GM13976 (cell line): Measurements from ENCODE around the gene ATP1A3.

Experiments
- DNase-seq: peaks from one replicate; pipeline ENCODE4 v3.0.0; 2012; ENCODE audit warnings: low spot score
- CTCF ChIP-seq: IDR thresholded peaks from 2 replicates; pipeline ENCODE4 v1.5.1; 2012; ENCODE audit warnings: borderline replicate concordance, mild to moderate bottlenecking; ENCODE audit not compliant: insufficient read depth; ENCODE audit errors: extremely low read depth, missing control alignments, control extremely low read depth
- in situ Hi-C: fragments of 300-500 bp; cut with MboI; formaldehyde crosslinking; loops from one replicate; pipeline ENCODE4 v1.12.0; 2022; ENCODE audit warnings: low sequenced_read_pairs, mixed read lengths, inconsistent platforms; ENCODE audit not compliant: unreplicated experiment

Gene ATP1A3

GRCh38 chr19:41934849-41935374 lies 59.1 kb downstream of the ATP1A3 start:
- peak; percentile 94 for TF ChIP-seq CTCF
- peak; percentile 92 for DNase-seq
- in situ Hi-C loops = no loop called here

GRCh38 chr19:41933693-41934426 lies 60.2 kb downstream of the ATP1A3 start:
- no peak for TF ChIP-seq CTCF
- no peak for DNase-seq
- in situ Hi-C loops = no loop called here

GRCh38 chr19:41932720-41933332 lies 61.2 kb downstream of the ATP1A3 start:
- DNase-seq = no peak
- TF ChIP-seq CTCF = no peak
- in situ Hi-C loops = no loop called here

- in situ Hi-C loops = no loop called here
- TF ChIP-seq CTCF = no peak
- no peak for DNase-seq
Observed at GRCh38 chr19:41932259-41932719, 61.7 kb downstream of the ATP1A3 start.

- in situ Hi-C loops = no loop called here
- no peak for TF ChIP-seq CTCF
- DNase-seq = no peak
Observed at GRCh38 chr19:41930926-41931592, 63.0 kb downstream of the ATP1A3 start.

- in situ Hi-C loops = no loop called here
- no peak for DNase-seq
- no peak for TF ChIP-seq CTCF
Observed at GRCh38 chr19:41930322-41930722, 63.7 kb downstream of the ATP1A3 start.
